GM19438 (cell line): ENCODE data around the gene TNNT2.

Experiments used
- ATAC-seq: cut with Tn5 transposase; IDR thresholded peaks from one replicate; pipeline ENCODE4 v1.9.1; 2021; ENCODE audit warnings: low read depth; ENCODE audit not compliant: unreplicated experiment

Gene TNNT2

GRCh38 chr1:201379733-201380242 is 2.3 kb upstream of the TNNT2 start:
- no peak for ATAC-seq

GRCh38 chr1:201378804-201379203 is 1.3 kb upstream of the TNNT2 start:
- no peak for ATAC-seq

GRCh38 chr1:201376464-201377374 is 761 bp downstream of the TNNT2 start:
- ATAC-seq: no peak

GRCh38 chr1:201376107-201376463 is 1.4 kb downstream of the TNNT2 start:
- no peak for ATAC-seq

- no peak for ATAC-seq
These were observed 2.3 kb downstream of the TNNT2 start for GRCh38 chr1:201375169-201375568.

- no peak for ATAC-seq
These were observed 3.1 kb downstream of the TNNT2 start for GRCh38 chr1:201374364-201374763.

GRCh38 chr1:201371792-201372191 is 5.7 kb downstream of the TNNT2 start:
- no peak for ATAC-seq

GRCh38 chr1:201371276-201371675 is 6.2 kb downstream of the TNNT2 start:
- no peak for ATAC-seq

- no peak for ATAC-seq
These were observed 7.0 kb downstream of the TNNT2 start for GRCh38 chr1:201370500-201370899.

GRCh38 chr1:201369209-201369608 is 8.3 kb downstream of the TNNT2 start:
- no peak for ATAC-seq

- no peak for ATAC-seq
These were observed 10.8 kb downstream of the TNNT2 start for GRCh38 chr1:201366696-201367095.

GRCh38 chr1:201365251-201365650 is 12.2 kb downstream of the TNNT2 start:
- no peak for ATAC-seq

- ATAC-seq: no peak
These were observed 12.7 kb downstream of the TNNT2 start for GRCh38 chr1:201364808-201365105.

GRCh38 chr1:201363467-201363866 is 14.0 kb downstream of the TNNT2 start:
- ATAC-seq: no peak

- no peak for ATAC-seq
These were observed 14.6 kb downstream of the TNNT2 start for GRCh38 chr1:201362906-201363305.

GRCh38 chr1:201361652-201362504 is 15.6 kb downstream of the TNNT2 start:
- ATAC-seq: no peak

- ATAC-seq: no peak
These were observed 16.4 kb downstream of the TNNT2 start for GRCh38 chr1:201360901-201361651.

GRCh38 chr1:201360486-201360885 is 17.0 kb downstream of the TNNT2 start:
- ATAC-seq: no peak

- ATAC-seq: no peak
These were observed 17.6 kb downstream of the TNNT2 start for GRCh38 chr1:201359873-201360210.

GRCh38 chr1:201359031-201359872 is 18.2 kb downstream of the TNNT2 start:
- no peak for ATAC-seq
